Myometrial cell (primary cell): ENCODE measurements around the gene PHLDB1. TPM values are rescaled to one million over a fixed set of nuclear protein-coding genes. Genes with fewer than 3 reads are reported as not detected.

Experiments
- total RNA-seq: library from RNA; depleted of rRNA; stranded (reverse); fragments of >200 nt; gene quantifications from 2 replicates; pipeline ENCODE4 v1.2.3, GENCODE V29; 2015

PHLDB1 gene
- 56.5 and 61.9 TPM in 2 replicates for total RNA-seq

DNA sequence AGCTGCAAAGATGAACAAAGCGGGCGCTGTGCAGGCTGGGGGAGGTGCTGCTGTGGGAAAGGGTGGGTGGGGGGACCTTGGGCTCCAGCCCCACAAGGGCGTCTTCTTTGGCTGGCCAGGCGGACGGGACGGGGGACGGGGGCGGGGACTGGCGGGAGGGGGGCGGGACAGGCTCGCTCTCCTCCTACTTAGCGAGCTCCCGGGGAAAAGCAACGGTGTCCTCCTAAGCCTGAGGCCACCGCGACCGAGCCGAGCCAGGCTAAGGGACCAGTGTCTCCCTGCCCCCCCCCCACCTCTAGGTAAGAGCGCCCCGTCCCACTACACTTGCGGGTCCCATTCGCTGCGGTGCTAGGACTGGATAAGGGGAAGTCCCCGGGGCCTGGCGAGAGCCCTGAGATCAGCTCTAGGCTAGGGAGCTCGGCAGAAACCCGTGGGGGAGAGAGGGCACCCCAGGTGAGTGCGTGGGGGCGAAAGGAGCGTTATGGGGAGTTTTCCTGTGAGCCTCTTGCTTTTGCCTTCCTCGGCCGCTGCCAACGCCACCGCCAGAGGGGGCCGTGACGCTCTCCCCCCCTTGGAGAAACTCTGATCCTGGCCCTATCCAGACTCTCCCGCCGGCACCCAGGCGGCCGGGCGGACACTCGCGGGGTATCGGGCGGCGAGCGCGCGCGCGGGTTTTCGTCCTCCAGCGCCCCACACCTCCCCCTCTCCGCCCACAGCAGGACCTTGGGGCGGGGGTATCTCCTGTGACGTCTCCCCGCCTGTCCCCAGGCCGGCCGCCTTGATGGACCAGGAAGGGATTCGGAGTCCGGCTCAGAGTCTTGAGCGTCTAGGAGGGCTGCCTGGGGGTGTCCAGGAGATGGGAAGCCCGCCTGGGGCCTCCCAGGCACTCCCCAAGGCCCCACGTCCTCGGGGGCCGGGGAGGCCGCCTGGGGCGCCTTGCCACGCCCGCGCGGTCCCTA, at the start of gene PHLDB1:
TSS of gene PHLDB1 (plus strand) at position 215 of the 959 bp plus-strand sequence. CDS start 6,222 bp downstream, outside the sequence.

DNA sequence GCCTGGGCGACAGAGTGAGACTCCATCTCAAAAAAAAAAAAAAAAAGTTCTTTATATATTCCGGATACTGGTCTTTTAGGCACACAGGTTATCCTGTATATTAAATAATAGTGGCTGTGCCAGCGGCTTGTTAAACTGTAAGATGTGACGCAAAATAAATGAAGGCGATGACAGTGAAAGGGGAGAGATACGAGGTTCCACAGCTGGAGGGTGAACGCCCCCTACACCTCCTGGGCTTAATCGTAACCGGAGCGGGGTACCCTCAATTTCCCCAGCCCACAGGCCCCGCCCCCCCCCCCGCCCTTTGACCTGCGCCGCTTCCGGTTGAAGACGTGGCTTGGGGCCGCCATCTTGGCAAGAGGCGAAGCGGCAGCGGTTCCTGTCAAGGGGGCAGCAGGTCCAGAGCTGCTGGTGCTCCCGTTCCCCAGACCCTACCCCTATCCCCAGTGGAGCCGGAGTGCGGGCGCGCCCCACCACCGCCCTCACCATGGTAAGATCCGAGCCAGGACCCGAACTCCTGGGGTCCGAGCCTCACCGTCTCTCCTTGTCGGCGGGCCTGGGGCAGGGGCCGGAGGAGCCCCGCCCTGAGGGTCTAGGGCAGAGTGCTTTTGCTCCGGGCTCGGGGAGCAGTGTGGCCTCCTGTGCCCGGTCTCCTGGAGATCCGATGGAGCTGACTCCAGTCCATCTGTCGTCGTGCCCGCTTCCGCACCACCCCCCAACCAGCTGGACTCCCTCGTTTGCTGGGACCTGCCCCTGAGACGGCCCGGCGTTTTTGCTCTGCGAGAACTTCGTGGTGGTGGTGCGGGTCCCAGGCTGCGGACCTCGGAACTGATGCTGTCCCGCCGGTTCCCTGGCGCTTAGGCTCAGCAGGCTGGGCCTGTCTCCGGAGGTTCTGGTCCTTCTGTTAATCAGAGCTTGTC, 35.1 kb upstream of the PHLDB1 start, which contains the start of gene ARCN1:
TSS of gene ARCN1 (plus strand) at position 349 of the 920 bp plus-strand sequence. CDS start at position 488, 139 bp downstream.

DNA sequence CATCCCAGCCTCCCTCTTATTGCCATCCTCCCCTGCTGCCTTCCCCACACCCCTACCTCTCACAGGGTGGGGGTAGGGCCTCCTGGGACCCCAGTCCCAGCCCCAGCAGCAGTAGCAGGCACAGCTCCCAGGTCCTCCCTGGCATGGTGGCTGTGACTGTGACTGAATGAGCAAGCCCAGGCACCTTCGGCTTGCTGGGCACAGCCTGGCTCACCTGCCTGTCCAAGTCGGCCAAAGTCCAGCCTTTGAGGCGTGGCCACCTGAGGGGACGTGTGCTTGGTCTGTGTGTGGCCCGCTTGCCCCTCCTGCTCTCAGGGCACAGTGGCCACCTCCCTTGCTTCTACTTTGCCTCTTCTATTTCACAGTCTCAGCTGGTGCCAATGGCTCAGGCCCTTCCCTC, 72.1 kb downstream of the PHLDB1 start, which contains the start of gene TREH:
TSS of gene TREH (minus strand) at position 168 of the 400 bp plus-strand sequence. CDS start at position 145, 23 bp downstream.

Other genes with a start within 250 kb of the PHLDB1 start
- gene UBE4A, start 248.0 kb upstream of the PHLDB1 start, total RNA-seq, result 41.2 and 50.5 TPM in 2 replicates
- 56.0 and 56.5 TPM in 2 replicates for gene ATP5MG, start 206.0 kb upstream of the PHLDB1 start, total RNA-seq
- 9.8 and 29.6 TPM in 2 replicates for gene KMT2A, start 171.1 kb upstream of the PHLDB1 start, total RNA-seq
- gene TTC36, start 80.1 kb upstream of the PHLDB1 start, total RNA-seq, result not detected in 2 replicates
- 10.7 and 14.9 TPM in 2 replicates for gene TMEM25, start 76.4 kb upstream of the PHLDB1 start, total RNA-seq
- gene IFT46, start 41.7 kb upstream of the PHLDB1 start, total RNA-seq, result 29.6 and 40.1 TPM in 2 replicates
- gene ARCN1, start 35.2 kb upstream of the PHLDB1 start, total RNA-seq, result 171 and 191 TPM in 2 replicates
- not detected in 2 replicates for gene TREH, start 72.0 kb downstream of the PHLDB1 start, total RNA-seq
- gene DDX6, start 183.5 kb downstream of the PHLDB1 start, total RNA-seq, result 41.8 and 73.0 TPM in 2 replicates